ENCODE data around the gene GPI.

Gene GPI

DNA sequence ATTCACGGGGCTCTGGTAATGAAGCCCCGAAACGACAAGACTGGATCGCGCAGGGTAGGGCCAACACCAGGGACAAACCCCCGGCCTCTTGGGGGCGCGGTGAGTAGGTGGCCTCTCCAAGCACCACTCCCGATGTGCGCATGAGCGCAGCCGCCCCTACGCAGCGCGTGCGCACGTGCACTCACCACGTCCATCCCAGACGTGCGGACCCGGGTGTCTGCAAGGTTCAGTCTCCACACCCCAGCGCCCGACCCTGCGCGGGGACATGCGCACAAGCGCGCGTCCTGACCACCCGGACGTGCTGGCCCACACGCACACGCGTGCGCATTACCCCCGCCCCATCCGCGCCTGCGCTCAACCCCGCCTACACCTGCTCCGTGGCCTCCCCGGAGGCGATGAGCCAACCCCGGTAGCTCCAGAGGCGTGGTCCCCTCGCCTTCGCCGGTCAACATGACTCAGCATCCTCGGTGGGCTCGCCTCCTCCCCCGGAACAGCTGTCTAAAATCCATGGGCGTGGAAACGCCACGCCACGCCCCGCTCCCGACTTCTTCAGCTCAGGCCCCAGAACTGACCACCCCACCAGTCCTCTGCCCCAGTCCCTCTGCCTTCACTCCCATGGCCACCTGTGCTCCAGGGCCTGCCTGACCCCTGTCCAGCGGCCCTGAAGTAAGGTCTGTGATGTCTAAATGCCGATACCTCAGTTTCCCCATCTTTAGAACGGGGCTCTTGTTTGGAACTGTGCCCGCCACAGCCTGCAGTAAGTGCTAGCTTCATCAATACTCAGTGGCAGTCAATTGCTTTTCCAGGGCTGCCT lies 5.6 kb upstream of the GPI start:
- peak overlapping the region; percentile 60 for H3K4me3 ChIP-seq (ENCODE audit: low read depth, low read length)
- H3K36me3 ChIP-seq (ENCODE audit: control insufficient read depth, insufficient read depth, low read length): peaks cover 7% of the 10 kb centered on the region; the same call in 1 of the 2 replicates
- H3K27me3 ChIP-seq (ENCODE audit: control insufficient read depth, insufficient read depth, low read length): no peaks in the 10 kb centered on the region
- H3K9me3 ChIP-seq (ENCODE audit: control insufficient read depth, insufficient read depth, low read length): no peaks in the 10 kb centered on the region
- H3K9ac ChIP-seq (ENCODE audit: low read depth, low read length): peak overlapping the region; percentile 63
- H3K4me1 ChIP-seq (ENCODE audit: control insufficient read depth, insufficient read depth, low read length): peaks cover 8% of the 10 kb centered on the region; the same call in 1 of the 2 replicates
- H3K27ac ChIP-seq (ENCODE audit: low read depth, low read length): peak overlapping the region; percentile 83

- no peaks in the 10 kb centered on the region for H3K9me3 ChIP-seq (ENCODE audit: control insufficient read depth, insufficient read depth, low read length)
- peak overlapping the region; percentile 83 for H3K27ac ChIP-seq (ENCODE audit: low read depth, low read length)
- peak overlapping the region; percentile 60 for H3K4me3 ChIP-seq (ENCODE audit: low read depth, low read length)
- H3K4me1 ChIP-seq (ENCODE audit: control insufficient read depth, insufficient read depth, low read length): peaks cover 12% of the 10 kb centered on the region; the same call in 1 of the 2 replicates
- no peak overlapping the region for H3K9ac ChIP-seq (ENCODE audit: low read depth, low read length)
- no peaks in the 10 kb centered on the region for H3K27me3 ChIP-seq (ENCODE audit: control insufficient read depth, insufficient read depth, low read length)
- H3K36me3 ChIP-seq (ENCODE audit: control insufficient read depth, insufficient read depth, low read length): peaks cover 3% of the 10 kb centered on the region; the same call in 1 of the 2 replicates
These were observed 5.1 kb upstream of the GPI start for GRCh38 chr19:34359954-34360315.

DNA sequence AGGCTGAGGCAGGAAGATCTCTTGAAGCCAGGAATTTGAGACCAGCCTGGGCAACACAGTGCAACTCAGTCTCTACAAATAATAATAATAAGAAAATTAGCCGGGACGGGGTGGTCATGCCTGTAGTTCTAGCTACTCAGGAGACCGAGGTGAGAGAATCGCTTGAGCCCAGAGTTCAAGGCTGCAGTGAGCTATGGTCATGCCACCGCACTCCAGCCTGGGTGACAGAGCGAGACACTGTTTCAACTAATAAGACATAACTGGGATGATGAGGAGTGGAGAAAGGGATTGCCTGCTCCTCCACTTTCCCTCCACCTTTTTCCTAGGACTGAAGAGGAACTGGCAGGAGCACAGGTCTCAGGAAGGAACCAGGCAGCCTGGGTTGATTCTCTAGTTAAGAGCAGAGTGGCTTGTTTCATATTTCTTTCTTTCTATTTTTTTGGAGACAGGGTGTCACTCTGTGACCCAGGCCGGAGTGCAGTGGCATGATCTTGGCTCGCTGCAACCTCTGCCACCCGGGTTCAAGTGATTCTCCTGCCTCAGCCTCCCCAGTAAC lies 4.6 kb upstream of the GPI start:
- Histone ChIP-seq H3K4me1 (ENCODE audit: control insufficient read depth, insufficient read depth, low read length) (peaks cover 12% of the 10 kb centered on the region; the same call in 1 of the 2 replicates), H3K4me3 (ENCODE audit: low read depth, low read length) (no peak overlapping the region), H3K27me3 (ENCODE audit: control insufficient read depth, insufficient read depth, low read length) (no peaks in the 10 kb centered on the region), H3K9ac (ENCODE audit: low read depth, low read length) (no peak overlapping the region), H3K36me3 (ENCODE audit: control insufficient read depth, insufficient read depth, low read length) (peaks cover 2% of the 10 kb centered on the region; the same call in 1 of the 2 replicates), H3K9me3 (ENCODE audit: control insufficient read depth, insufficient read depth, low read length) (no peaks in the 10 kb centered on the region), H3K27ac (ENCODE audit: low read depth, low read length) (no peak overlapping the region)

GRCh38 chr19:34362679-34363069 lies 2.3 kb upstream of the GPI start:
- no peak overlapping the region for H3K4me3 ChIP-seq (ENCODE audit: low read depth, low read length)
- peaks cover 16% of the 10 kb centered on the region for H3K36me3 ChIP-seq (ENCODE audit: control insufficient read depth, insufficient read depth, low read length)
- H3K9me3 ChIP-seq (ENCODE audit: control insufficient read depth, insufficient read depth, low read length): no peaks in the 10 kb centered on the region
- no peaks in the 10 kb centered on the region for H3K27me3 ChIP-seq (ENCODE audit: control insufficient read depth, insufficient read depth, low read length)
- no peak overlapping the region for H3K27ac ChIP-seq (ENCODE audit: low read depth, low read length)
- peaks cover 19% of the 10 kb centered on the region for H3K4me1 ChIP-seq (ENCODE audit: control insufficient read depth, insufficient read depth, low read length)
- H3K9ac ChIP-seq (ENCODE audit: low read depth, low read length): no peak overlapping the region

DNA sequence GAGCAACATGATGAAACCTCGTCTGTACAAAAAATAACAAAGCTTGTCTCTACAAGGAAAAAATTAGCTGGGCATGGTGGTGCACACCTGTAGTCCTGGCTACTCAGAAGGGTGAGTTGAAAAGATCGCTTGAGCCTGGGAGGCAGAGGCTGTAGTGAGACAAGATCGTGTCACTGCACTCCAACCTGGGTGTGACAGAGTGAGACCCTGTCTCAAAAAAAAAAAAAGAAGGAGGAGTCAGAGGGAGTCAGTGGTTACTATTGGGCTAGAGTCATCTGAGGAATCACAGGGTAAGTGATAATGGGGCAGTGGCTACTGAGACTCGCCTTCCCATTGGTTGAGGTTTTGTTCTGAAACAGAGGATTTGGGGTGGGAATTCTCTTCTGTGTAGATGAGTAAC lies 1.9 kb upstream of the GPI start:
- H3K36me3 ChIP-seq (ENCODE audit: control insufficient read depth, insufficient read depth, low read length): peaks cover 21% of the 10 kb centered on the region
- no peak overlapping the region for H3K9ac ChIP-seq (ENCODE audit: low read depth, low read length)
- H3K4me3 ChIP-seq (ENCODE audit: low read depth, low read length): no peak overlapping the region
- H3K27me3 ChIP-seq (ENCODE audit: control insufficient read depth, insufficient read depth, low read length): no peaks in the 10 kb centered on the region
- H3K4me1 ChIP-seq (ENCODE audit: control insufficient read depth, insufficient read depth, low read length): peaks cover 19% of the 10 kb centered on the region
- H3K9me3 ChIP-seq (ENCODE audit: control insufficient read depth, insufficient read depth, low read length): no peaks in the 10 kb centered on the region
- H3K27ac ChIP-seq (ENCODE audit: low read depth, low read length): no peak overlapping the region

DNA sequence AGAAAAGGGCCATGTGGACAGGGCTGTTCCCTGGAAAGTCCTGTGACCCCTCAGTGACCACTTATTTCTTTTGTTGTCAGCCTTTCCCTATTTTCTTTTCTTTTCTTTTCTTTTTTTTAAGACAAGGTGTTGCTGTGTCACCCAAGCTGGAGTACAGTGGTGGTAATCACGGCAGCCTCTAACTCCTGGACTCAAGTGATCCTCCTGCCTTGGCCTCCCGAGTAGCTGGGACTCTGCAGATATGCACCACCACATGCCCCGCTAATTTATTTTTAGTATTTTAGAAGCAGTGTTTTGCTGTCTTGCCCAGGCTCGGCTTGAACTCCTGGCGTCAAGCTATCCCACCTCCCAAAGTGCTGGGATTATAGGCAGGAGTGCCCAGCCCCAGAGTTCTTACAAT lies 1.1 kb upstream of the GPI start:
- no peaks in the 10 kb centered on the region for H3K27me3 ChIP-seq (ENCODE audit: control insufficient read depth, insufficient read depth, low read length)
- no peak overlapping the region for H3K9ac ChIP-seq (ENCODE audit: low read depth, low read length)
- H3K4me1 ChIP-seq (ENCODE audit: control insufficient read depth, insufficient read depth, low read length): peaks cover 16% of the 10 kb centered on the region
- H3K4me3 ChIP-seq (ENCODE audit: low read depth, low read length): no peak overlapping the region
- H3K27ac ChIP-seq (ENCODE audit: low read depth, low read length): no peak overlapping the region
- H3K36me3 ChIP-seq (ENCODE audit: control insufficient read depth, insufficient read depth, low read length): peaks cover 29% of the 10 kb centered on the region
- no peaks in the 10 kb centered on the region for H3K9me3 ChIP-seq (ENCODE audit: control insufficient read depth, insufficient read depth, low read length)

GRCh38 chr19:34364462-34364829 lies 550 bp upstream of the GPI start:
- Histone ChIP-seq H3K9ac (ENCODE audit: low read depth, low read length) (no peak overlapping the region), H3K36me3 (ENCODE audit: control insufficient read depth, insufficient read depth, low read length) (peaks cover 34% of the 10 kb centered on the region), H3K4me3 (ENCODE audit: low read depth, low read length) (peak overlapping the region; percentile 86), H3K9me3 (ENCODE audit: control insufficient read depth, insufficient read depth, low read length) (no peaks in the 10 kb centered on the region), H3K27ac (ENCODE audit: low read depth, low read length) (no peak overlapping the region), H3K4me1 (ENCODE audit: control insufficient read depth, insufficient read depth, low read length) (peaks cover 16% of the 10 kb centered on the region), H3K27me3 (ENCODE audit: control insufficient read depth, insufficient read depth, low read length) (no peaks in the 10 kb centered on the region)

GRCh38 chr19:34365463-34366401 lies 736 bp downstream of the GPI start:
- H3K4me3 ChIP-seq (ENCODE audit: low read depth, low read length): peak overlapping the region; percentile 86
- H3K27ac ChIP-seq (ENCODE audit: low read depth, low read length): peak overlapping the region; percentile 49
- H3K9me3 ChIP-seq (ENCODE audit: control insufficient read depth, insufficient read depth, low read length): no peaks in the 10 kb centered on the region
- peak overlapping the region; percentile 67 for H3K9ac ChIP-seq (ENCODE audit: low read depth, low read length)
- peaks cover 10% of the 10 kb centered on the region for H3K4me1 ChIP-seq (ENCODE audit: control insufficient read depth, insufficient read depth, low read length)
- H3K27me3 ChIP-seq (ENCODE audit: control insufficient read depth, insufficient read depth, low read length): no peaks in the 10 kb centered on the region
- H3K36me3 ChIP-seq (ENCODE audit: control insufficient read depth, insufficient read depth, low read length): peaks cover 46% of the 10 kb centered on the region

DNA sequence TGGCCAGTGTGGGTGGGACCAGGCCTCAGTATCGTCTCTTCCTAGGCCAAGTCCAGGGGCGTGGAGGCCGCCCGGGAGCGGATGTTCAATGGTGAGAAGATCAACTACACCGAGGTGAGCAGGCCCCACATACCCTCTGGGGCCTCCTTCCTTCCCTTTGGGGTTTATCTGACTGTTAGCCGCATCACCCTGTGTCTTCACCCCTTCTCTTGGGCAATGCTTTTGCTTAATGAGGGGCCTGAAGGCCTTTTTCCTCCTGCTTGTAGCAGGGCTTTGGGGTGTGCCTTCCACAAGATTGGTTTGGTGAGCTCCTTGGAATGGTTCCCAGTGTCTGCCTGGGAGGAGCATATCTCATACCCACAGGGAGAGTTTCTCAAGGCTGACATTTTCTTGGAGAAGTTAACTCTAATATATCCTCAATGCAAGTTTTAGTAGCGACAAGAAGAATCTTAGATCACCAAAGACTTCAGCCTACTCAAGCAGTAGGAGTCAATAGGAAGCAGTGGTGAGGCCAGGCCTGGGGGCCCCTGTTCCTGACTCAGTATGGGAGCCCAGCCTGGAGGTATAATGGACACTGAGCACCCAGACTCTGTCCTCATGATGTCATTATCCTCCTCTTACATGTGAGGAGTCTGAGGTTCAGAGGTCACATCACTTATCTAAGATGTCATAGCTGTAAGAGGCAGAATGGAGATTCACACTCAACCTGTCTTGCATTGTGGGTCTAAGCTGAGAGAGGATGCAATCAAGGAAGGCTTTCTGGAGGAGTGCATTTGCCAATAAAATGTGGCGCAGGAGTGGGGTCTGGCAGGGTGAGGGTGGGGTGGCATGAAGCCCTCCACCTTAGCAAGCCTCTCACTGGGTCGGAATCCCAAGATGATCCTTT lies 2.0 kb downstream of the GPI start:
- Histone ChIP-seq H3K36me3 (ENCODE audit: control insufficient read depth, insufficient read depth, low read length) (peaks cover 53% of the 10 kb centered on the region), H3K9me3 (ENCODE audit: control insufficient read depth, insufficient read depth, low read length) (no peaks in the 10 kb centered on the region), H3K4me1 (ENCODE audit: control insufficient read depth, insufficient read depth, low read length) (peaks cover 10% of the 10 kb centered on the region), H3K27me3 (ENCODE audit: control insufficient read depth, insufficient read depth, low read length) (no peaks in the 10 kb centered on the region), H3K9ac (ENCODE audit: low read depth, low read length) (no peak overlapping the region), H3K27ac (ENCODE audit: low read depth, low read length) (no peak overlapping the region), H3K4me3 (ENCODE audit: low read depth, low read length) (peak overlapping the region; percentile 86)

- H3K9ac ChIP-seq (ENCODE audit: low read depth, low read length): no peak overlapping the region
- H3K4me3 ChIP-seq (ENCODE audit: low read depth, low read length): no peak overlapping the region
- no peaks in the 10 kb centered on the region for H3K27me3 ChIP-seq (ENCODE audit: control insufficient read depth, insufficient read depth, low read length)
- H3K27ac ChIP-seq (ENCODE audit: low read depth, low read length): no peak overlapping the region
- no peaks in the 10 kb centered on the region for H3K9me3 ChIP-seq (ENCODE audit: control insufficient read depth, insufficient read depth, low read length)
- H3K4me1 ChIP-seq (ENCODE audit: control insufficient read depth, insufficient read depth, low read length): peaks cover 10% of the 10 kb centered on the region
- peaks cover 59% of the 10 kb centered on the region for H3K36me3 ChIP-seq (ENCODE audit: control insufficient read depth, insufficient read depth, low read length)
These were observed 2.6 kb downstream of the GPI start for GRCh38 chr19:34367624-34367957.

Data from HUES48 (cell line).